MM.1S (cell line): ENCODE data around the gene ST6GALNAC1.

Experiments used
- EZH2 ChIP-seq: fragments of 300-600 bp; sonication (generic); optimal IDR thresholded peaks from 2 replicates; pipeline ENCODE3; 2017; ENCODE audit warnings: low read depth, mild to moderate bottlenecking, antibody characterized with exemption, low read length, mixed read lengths
- TF ChIP-seq, protein P1 (sequence below): fragments of 300-600 bp; sonication (generic); IDR thresholded peaks from 2 replicates; pipeline ENCODE4 v1.5.1; 2016; ENCODE audit warnings: antibody characterized with exemption, low read length, mixed read lengths

DNA sequence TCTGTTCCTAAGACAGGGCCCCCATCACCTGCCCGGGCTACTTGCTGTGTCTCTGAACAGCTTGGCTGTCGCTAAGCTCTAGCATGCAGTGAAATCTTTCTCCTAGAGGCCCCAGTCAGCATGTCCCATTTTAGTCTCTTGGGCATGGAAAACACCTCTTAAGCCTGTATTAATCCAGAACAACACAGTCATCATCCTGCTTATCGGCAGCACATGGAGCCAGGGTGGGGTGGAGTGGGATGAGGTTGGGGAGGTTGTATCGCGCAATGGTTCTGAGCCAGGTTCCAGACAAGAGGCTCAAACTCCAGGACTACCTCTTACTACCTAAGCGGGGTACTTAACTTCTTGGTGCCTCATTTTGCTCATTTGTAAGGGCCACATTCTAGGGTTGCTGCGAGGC lies 65.7 kb downstream of the ST6GALNAC1 start:
- TF ChIP-seq, protein P1, sequence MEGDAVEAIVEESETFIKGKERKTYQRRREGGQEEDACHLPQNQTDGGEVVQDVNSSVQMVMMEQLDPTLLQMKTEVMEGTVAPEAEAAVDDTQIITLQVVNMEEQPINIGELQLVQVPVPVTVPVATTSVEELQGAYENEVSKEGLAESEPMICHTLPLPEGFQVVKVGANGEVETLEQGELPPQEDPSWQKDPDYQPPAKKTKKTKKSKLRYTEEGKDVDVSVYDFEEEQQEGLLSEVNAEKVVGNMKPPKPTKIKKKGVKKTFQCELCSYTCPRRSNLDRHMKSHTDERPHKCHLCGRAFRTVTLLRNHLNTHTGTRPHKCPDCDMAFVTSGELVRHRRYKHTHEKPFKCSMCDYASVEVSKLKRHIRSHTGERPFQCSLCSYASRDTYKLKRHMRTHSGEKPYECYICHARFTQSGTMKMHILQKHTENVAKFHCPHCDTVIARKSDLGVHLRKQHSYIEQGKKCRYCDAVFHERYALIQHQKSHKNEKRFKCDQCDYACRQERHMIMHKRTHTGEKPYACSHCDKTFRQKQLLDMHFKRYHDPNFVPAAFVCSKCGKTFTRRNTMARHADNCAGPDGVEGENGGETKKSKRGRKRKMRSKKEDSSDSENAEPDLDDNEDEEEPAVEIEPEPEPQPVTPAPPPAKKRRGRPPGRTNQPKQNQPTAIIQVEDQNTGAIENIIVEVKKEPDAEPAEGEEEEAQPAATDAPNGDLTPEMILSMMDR: no peak
- no peak for TF ChIP-seq EZH2
